ENCODE measurements around the gene CLCF1. TPM values are rescaled to one million over a fixed set of nuclear protein-coding genes. Genes with fewer than 3 reads are reported as not detected.

The CLCF1 gene
- polyA plus RNA-seq, 1 of the 3 experiments (the other 2 are of a cell fraction), result 27.0 TPM

- 21% methylated on average over 3 of the region's 4 CpGs for WGBS (ENCODE audit: low lambda C conversion rate)
- H2AFZ ChIP-seq (ENCODE audit: low read depth), result no peak overlapping the region
- DNase-seq, result no peak
- peaks cover 22% of the 10 kb centered on the region for H3K79me2 ChIP-seq (ENCODE audit: insufficient read depth)
- no peaks in the 10 kb centered on the region for H3K27me3 ChIP-seq (ENCODE audit: insufficient read depth)
- H3F3A ChIP-seq (replicated peaks; ENCODE audit: insufficient read depth), result peaks cover 39% of the 10 kb centered on the region
- H3K4me1 ChIP-seq (ENCODE audit: control insufficient read depth in 1 of 2, insufficient read depth in 2 of 2, low read depth in 1 of 2, low read length in 1 of 2), result peaks cover 28 to 51% of the 10 kb centered on the region in 2 experiments; a peak in 3 of 4 replicates
- H3K27ac ChIP-seq (ENCODE audit: low read depth in 2 of 2, low read length in 1 of 2), result peak overlapping the region in 1 of 2 experiments; percentile 99; a peak in 2 of 4 replicates
- no peaks in the 10 kb centered on the region for H3K9me3 ChIP-seq
- no peaks in the 10 kb centered on the region for H3K9me2 ChIP-seq
- no peaks in the 10 kb centered on the region for H4K20me1 ChIP-seq (ENCODE audit: insufficient read depth)
- ChIA-PET CTCF (interaction anchor here (0.8 to 20.0 kb wide), 14 partner anchors 7 to 146 kb away, joined by 3 to 955 read pairs (median 6); partner anchors contain the start of genes CLCF1, PPP1CA and RAD9A), POLR2A (interaction anchor here (1.1 to 1.2 kb wide), 3 partner anchors 16 to 26 kb away, joined by 3 to 5 read pairs (median 5); no protein-coding TSS in a partner anchor)
- H3K36me3 ChIP-seq (replicated peaks in 1 of 2; ENCODE audit: control insufficient read depth in 1 of 2, insufficient read depth in 2 of 2, low read length in 1 of 2), result no peaks in the 10 kb centered on the region
- no peak overlapping the region; a peak in 1 of 4 replicates for H3K4me3 ChIP-seq (ENCODE audit: low read depth in 2 of 2, low read length in 1 of 2)
- peak overlapping the region; percentile 85; the same call in 1 of the 2 replicates for H3K4me2 ChIP-seq
- peak overlapping the region; percentile 69; the same call in 1 of the 2 replicates for H3K9ac ChIP-seq
- TF ChIP-seq RAD21 (IDR thresholded peaks at IDR 0.05; ENCODE audit: low read length) (no peak), SMC3 (IDR thresholded peaks at IDR 0.05; ENCODE audit: low read depth, low read length) (no peak), GATA2 (CRISPR knock-in tag; IDR thresholded peaks at IDR 0.05) (no peak), REST (IDR thresholded peaks at IDR 0.05; ENCODE audit: low read depth, low read length) (no peak), USF1 (IDR thresholded peaks at IDR 0.05; ENCODE audit: borderline replicate concordance, low read depth) (no peak), JUND (IDR thresholded peaks at IDR 0.05) (no peak), ZBTB33 (IDR thresholded peaks at IDR 0.05; ENCODE audit: borderline replicate concordance, low read depth) (no peak), FOSL2 (IDR thresholded peaks at IDR 0.05; ENCODE audit: borderline replicate concordance, low read depth) (no peak)
- TF ChIP-seq, protein P1, sequence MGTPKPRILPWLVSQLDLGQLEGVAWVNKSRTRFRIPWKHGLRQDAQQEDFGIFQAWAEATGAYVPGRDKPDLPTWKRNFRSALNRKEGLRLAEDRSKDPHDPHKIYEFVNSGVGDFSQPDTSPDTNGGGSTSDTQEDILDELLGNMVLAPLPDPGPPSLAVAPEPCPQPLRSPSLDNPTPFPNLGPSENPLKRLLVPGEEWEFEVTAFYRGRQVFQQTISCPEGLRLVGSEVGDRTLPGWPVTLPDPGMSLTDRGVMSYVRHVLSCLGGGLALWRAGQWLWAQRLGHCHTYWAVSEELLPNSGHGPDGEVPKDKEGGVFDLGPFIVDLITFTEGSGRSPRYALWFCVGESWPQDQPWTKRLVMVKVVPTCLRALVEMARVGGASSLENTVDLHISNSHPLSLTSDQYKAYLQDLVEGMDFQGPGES (IDR thresholded peaks at IDR 0.05; ENCODE audit: low read depth, low read length), result no peak
These were observed 17.0 kb downstream of the CLCF1 start for GRCh38 chr11:67356387-67356863.
